Measurements from ENCODE around the gene NFKBIL1.
"Not testable (repeated sequence)": the region's sequence is repeated elsewhere in the genome, so short reads cannot be mapped to it uniquely, and the experiment has no call there.

Gene NFKBIL1

DNA sequence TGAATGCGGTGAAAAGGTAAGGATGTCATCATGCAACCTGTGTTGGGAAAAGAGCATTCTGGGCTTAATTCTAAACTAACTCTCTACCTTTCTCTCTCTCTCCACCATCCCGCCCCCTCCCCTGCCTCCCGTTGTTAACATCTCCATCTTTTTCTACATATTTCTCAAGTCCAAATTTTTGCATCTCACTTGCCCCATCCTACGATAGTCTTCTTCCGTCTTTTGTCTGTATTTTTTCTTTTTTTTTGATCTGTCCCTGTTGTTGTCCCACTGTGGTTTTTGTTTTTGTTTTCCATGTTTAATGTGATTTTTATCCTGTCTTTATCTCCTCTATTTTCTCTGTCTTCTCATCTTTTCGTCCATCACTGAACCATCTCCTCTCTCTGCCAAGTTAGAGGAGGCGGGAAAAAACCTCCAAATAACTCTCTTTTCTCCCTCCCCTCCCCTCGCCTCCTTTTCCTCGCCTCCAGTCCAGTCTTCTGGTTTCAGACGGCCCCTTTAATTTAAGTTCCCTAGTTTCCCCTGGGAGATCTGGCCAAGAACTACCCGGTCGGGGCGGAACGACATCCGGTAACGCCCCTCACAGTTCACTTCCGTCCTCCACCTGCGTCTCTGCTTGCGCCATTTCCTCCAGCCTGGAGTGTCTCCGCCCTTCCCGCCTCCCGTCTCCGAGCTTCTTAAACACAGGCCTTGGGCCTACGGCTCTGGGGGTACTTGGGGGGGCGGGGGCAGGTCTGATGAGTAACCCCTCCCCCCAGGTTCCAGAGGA lies at the start of gene NFKBIL1:
NFKBIL1 (plus strand) TSS at position 651 of the 769 bp plus-strand sequence; CDS start at position 738, 87 bp downstream.
- Mint-ChIP-seq H3K4me3 (peak within 1 kb of the TSS; percentile 79), H3K9me3 (no peaks in the 10 kb centered on the region), H3K36me3 (peaks cover 30% of the 10 kb centered on the region), H3K27ac (peak within 1 kb of the TSS; percentile 85), H3K4me1 (peaks cover 34% of the 10 kb centered on the region)
- DNase-seq (ENCODE audit: low spot score in 2 of 2) (peak; percentile 64 to 93), ATAC-seq (peak; percentile 88)

- Mint-ChIP-seq H3K27ac (peak overlapping the region; percentile 88), H3K4me3 (peak overlapping the region; percentile 78), H3K9me3 (no peaks in the 10 kb centered on the region), H3K4me1 (peaks cover 68% of the 10 kb centered on the region), H3K36me3 (peaks cover 24% of the 10 kb centered on the region)
- DNase-seq (ENCODE audit: low spot score in 2 of 2) = no peak
- ATAC-seq = no peak
Observed at GRCh38 chr6:31498748-31499147, 48.7 kb upstream of the NFKBIL1 start.

DNA sequence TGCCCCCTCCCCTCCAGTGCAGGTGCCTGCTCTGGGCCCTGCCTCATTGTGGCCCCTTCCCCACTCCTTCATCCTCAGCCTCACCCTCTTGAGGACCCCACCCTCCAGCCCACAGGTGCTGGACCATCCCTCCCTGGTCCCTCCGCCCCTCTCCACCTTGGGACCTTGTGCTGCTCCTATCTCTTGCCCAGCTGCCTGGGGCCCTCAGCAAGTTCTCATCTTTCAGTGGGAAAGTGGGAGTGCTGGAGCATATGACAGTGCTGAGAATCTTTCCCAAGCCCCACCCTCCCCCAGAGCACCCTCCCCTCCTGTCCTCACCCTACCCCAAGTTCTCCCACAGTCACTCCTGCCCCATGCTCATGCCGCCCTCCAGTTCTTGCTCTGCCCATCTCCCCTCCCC lies 47.8 kb upstream of the NFKBIL1 start:
- not testable (repeated sequence) for DNase-seq (ENCODE audit: low spot score in 2 of 2); ATAC-seq; H3K9me3 Mint-ChIP-seq
- H3K4me1 Mint-ChIP-seq = peaks cover 67% of the 10 kb centered on the region
- H3K4me3 Mint-ChIP-seq = peak overlapping the region; percentile 78
- H3K27ac Mint-ChIP-seq = peak overlapping the region; percentile 88
- H3K36me3 Mint-ChIP-seq = peaks cover 26% of the 10 kb centered on the region

GRCh38 chr6:31502586-31502985 lies 44.8 kb upstream of the NFKBIL1 start:
- peaks cover 57% of the 10 kb centered on the region for H3K4me1 Mint-ChIP-seq

GRCh38 chr6:31509036-31509435 lies 38.4 kb upstream of the NFKBIL1 start:
- H3K9me3 Mint-ChIP-seq = not testable (repeated sequence)

More at GRCh38 chr6:31502586-31502985, 44.8 kb upstream of the NFKBIL1 start:
- H3K36me3 Mint-ChIP-seq = peaks cover 46% of the 10 kb centered on the region
- no peaks in the 10 kb centered on the region for H3K9me3 Mint-ChIP-seq
- no peak overlapping the region for H3K27ac Mint-ChIP-seq
- ATAC-seq = no peak
- no peak for DNase-seq (ENCODE audit: low spot score in 2 of 2)
- H3K4me3 Mint-ChIP-seq = no peak overlapping the region

DNA sequence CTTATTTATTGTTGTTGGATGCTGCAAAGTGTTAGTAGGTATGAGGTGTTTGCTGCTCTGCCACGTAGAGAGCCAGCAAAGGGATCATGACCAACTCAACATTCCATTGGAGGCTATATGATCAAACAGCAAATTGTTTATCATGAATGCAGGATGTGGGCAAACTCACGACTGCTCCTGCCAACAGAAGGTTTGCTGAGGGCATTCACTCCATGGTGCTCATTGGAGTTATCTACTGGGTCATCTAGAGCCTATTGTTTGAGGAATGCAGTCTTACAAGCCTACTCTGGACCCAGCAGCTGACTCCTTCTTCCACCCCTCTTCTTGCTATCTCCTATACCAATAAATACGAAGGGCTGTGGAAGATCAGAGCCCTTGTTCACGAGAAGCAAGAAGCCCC lies 37.4 kb upstream of the NFKBIL1 start:
- ATAC-seq (no peak), DNase-seq (ENCODE audit: low spot score in 2 of 2) (no peak)
- Mint-ChIP-seq H3K4me3 (no peak overlapping the region), H3K36me3 (peaks cover 77% of the 10 kb centered on the region), H3K9me3 (no peaks in the 10 kb centered on the region), H3K4me1 (peaks cover 8% of the 10 kb centered on the region), H3K27ac (no peak overlapping the region)

More at GRCh38 chr6:31509036-31509435, 38.4 kb upstream of the NFKBIL1 start:
- DNase-seq (ENCODE audit: low spot score in 2 of 2); H3K4me3 Mint-ChIP-seq; ATAC-seq: not testable (repeated sequence)
- peak overlapping the region; percentile 75 for H3K27ac Mint-ChIP-seq
- peaks cover 82% of the 10 kb centered on the region for H3K36me3 Mint-ChIP-seq
- peaks cover 13% of the 10 kb centered on the region for H3K4me1 Mint-ChIP-seq

DNA sequence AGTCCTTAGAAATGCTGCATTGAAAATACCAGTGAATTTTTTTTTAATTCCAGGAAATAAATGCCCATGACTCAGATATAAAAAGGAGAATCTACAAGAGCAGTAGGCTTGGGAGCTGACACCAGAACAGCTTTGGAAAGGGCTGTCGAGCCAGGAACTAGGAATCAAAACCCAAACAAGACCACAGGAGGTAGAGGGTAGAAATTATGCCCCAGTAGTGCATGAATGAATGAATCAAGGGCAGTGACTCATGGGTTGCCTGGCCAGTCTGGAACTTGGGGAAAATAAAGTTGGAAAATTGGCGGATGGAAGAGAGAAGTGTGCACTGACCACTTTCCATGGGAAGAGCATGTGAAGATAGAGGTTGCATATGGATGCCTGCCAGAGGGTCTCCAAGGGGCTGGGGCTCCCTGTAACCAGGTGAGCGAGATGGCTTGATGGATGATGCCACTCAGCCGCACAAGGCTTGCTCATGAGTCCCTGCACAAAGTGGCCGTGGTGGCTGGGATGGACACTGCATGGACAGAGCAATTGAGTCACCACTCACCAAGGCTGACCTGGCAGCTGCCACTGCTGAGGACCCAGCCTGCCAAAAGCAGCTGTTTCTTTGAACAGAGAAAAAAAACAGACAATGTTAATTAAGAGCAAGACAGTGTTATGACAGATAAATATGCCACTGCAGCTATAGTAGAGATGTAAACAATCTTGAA lies 33.8 kb upstream of the NFKBIL1 start:
- Mint-ChIP-seq H3K27ac (no peak overlapping the region), H3K4me3 (no peak overlapping the region), H3K4me1 (no peaks in the 10 kb centered on the region), H3K36me3 (peaks cover 41% of the 10 kb centered on the region), H3K9me3 (no peaks in the 10 kb centered on the region)
- ATAC-seq (no peak), DNase-seq (ENCODE audit: low spot score in 2 of 2) (no peak)

GRCh38 chr6:31521835-31522234 lies 25.6 kb upstream of the NFKBIL1 start:
- Mint-ChIP-seq H3K4me1 (peaks cover 6% of the 10 kb centered on the region), H3K4me3 (no peak overlapping the region), H3K9me3 (no peaks in the 10 kb centered on the region), H3K27ac (no peak overlapping the region), H3K36me3 (no peaks in the 10 kb centered on the region)
- no peak for DNase-seq (ENCODE audit: low spot score in 2 of 2)
- no peak for ATAC-seq

- Mint-ChIP-seq H3K4me1 (peaks cover 11% of the 10 kb centered on the region), H3K36me3 (peaks cover 23% of the 10 kb centered on the region), H3K4me3 (no peak overlapping the region), H3K9me3 (no peaks in the 10 kb centered on the region), H3K27ac (no peak overlapping the region)
- ATAC-seq (no peak), DNase-seq (ENCODE audit: low spot score in 2 of 2) (no peak)
Observed at GRCh38 chr6:31525553-31525931, 21.9 kb upstream of the NFKBIL1 start.

DNA sequence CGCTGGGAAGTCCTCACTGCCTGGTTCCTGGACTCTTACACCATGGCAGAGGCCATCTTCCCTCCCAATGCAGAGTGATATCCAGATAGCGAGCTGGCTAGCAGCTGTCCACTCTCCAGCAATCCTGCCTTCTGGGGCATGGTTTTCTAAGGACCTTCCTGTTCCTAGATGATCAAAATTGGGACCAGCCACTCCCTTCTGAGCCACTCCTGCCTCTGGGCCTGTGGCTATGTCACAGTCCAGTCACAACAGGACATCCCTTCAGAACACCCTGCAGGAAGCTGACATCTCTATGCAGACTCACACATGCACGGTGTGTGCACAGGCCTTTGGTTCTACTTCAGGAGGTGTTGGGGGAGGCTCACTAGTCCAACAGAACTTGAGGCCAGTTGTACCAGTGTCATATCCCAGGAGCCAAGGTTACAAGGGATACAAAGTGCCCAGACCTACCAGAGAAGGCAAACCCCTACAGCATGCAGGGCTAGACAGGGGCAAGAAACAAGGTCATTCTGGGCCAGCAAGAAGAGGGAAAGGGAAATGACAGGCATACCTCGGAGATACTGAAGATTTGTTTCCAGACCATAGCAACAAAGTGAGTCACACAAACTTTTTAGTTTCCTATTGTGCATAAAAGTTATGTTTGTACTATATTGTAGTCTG lies 21.3 kb upstream of the NFKBIL1 start:
- ATAC-seq (peak; percentile 39), DNase-seq (ENCODE audit: low spot score in 2 of 2) (no peak)
- Mint-ChIP-seq H3K4me1 (peaks cover 16% of the 10 kb centered on the region), H3K9me3 (no peaks in the 10 kb centered on the region), H3K4me3 (no peak overlapping the region), H3K36me3 (peaks cover 28% of the 10 kb centered on the region), H3K27ac (no peak overlapping the region)

DNA sequence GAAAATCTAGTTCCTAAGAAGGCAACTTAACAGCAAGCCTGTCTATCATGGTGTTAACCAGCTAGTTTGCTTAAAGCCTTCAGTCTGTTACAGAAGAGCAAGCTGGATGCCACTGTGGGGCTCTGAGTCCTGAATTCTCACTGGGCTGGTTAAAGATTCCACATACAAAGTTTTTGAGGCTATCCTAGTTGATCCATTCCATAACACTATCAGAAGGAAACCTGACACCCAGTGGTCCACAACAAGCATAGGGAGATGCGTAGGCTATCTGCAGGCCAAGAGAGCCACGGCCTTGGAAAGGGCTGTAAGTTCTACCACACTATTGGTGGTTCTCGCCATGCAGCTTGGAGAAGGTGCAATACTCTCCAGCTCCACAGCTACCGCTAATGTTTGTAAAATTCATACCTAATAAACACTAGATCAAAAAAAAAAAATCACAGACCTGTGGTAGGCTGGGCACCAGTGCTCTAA lies 19.1 kb upstream of the NFKBIL1 start:
- DNase-seq (ENCODE audit: low spot score in 2 of 2) (no peak), ATAC-seq (no peak)
- H3K4me1 Mint-ChIP-seq = peaks cover 20% of the 10 kb centered on the region
- H3K36me3 Mint-ChIP-seq = peaks cover 51% of the 10 kb centered on the region
- peak overlapping the region; percentile 46 for H3K27ac Mint-ChIP-seq
- no peaks in the 10 kb centered on the region for H3K9me3 Mint-ChIP-seq
- no peak overlapping the region for H3K4me3 Mint-ChIP-seq

DNA sequence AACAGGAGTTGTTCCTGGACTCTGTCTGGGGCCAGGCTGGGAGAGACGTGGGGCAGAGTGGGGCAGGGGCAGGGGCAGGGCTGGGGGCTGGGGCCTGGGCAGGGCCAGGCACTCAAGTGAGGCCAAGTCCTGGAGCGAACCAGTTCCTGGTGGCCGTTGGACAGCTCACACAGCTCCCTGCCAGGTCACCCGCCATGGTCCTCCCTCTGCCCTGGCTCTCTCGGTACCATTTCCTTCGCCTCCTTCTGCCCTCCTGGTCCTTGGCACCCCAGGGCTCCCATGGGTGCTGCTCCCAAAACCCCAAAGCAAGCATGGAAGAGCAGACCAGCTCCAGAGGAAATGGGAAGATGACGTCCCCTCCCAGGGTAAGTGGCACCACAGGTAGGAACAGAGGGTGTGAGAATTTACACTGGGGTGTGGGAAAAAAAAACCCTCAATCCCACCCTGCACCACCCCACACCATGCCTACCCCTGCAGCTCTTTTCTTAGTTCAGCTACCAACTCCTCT lies 18.5 kb upstream of the NFKBIL1 start, which contains the start of gene MCCD1:
MCCD1 (plus strand) TSS at position 142 of the 508 bp plus-strand sequence; CDS start at position 195, 53 bp downstream.
- Mint-ChIP-seq H3K9me3 (no peaks in the 10 kb centered on the region), H3K4me1 (peaks cover 23% of the 10 kb centered on the region), H3K36me3 (peaks cover 56% of the 10 kb centered on the region), H3K27ac (peak within 1 kb of the TSS; percentile 61), H3K4me3 (no peak within 1 kb of the TSS)
- DNase-seq (ENCODE audit: low spot score in 2 of 2) (no peak), ATAC-seq (peak; percentile 14)

- Mint-ChIP-seq H3K4me1 (peaks cover 23% of the 10 kb centered on the region), H3K36me3 (peaks cover 63% of the 10 kb centered on the region), H3K9me3 (no peaks in the 10 kb centered on the region), H3K27ac (peak overlapping the region; percentile 61), H3K4me3 (no peak overlapping the region)
- ATAC-seq (peak; percentile 2), DNase-seq (ENCODE audit: low spot score in 2 of 2) (no peak)
Observed at GRCh38 chr6:31529329-31530150, 17.9 kb upstream of the NFKBIL1 start.

- Mint-ChIP-seq H3K36me3 (peaks cover 74% of the 10 kb centered on the region), H3K4me1 (peaks cover 30% of the 10 kb centered on the region), H3K4me3 (no peak overlapping the region), H3K27ac (peak overlapping the region; percentile 61), H3K9me3 (no peaks in the 10 kb centered on the region)
- ATAC-seq (no peak), DNase-seq (ENCODE audit: low spot score in 2 of 2) (no peak)
Observed at GRCh38 chr6:31530659-31531058, 16.7 kb upstream of the NFKBIL1 start.

Data from stimulated activated effector memory CD8-positive, alpha-beta T cell treated with anti-CD3 and anti-CD28 coated beads, Interleukin-12 subunit alpha, Interleukin-12 subunit beta, amount 100 ng/mL, for 72 hours (primary cell).